Nephron progenitor cell (in vitro differentiated cells): ENCODE data around the gene DOK7.

Source experiments
- DNase-seq: peaks from one replicate; pipeline ENCODE4 v3.0.0; 2021
- H3K27ac Mint-ChIP-seq: 2 replicates; pipeline ENCODE4 v1.8.0; 2021; ENCODE audit warnings: mild to moderate bottlenecking, moderate library complexity, mixed read lengths
- H3K27me3 Mint-ChIP-seq: 2 replicates; pipeline ENCODE4 v1.8.0; 2021; ENCODE audit warnings: mild to moderate bottlenecking, low read depth, mixed read lengths; ENCODE audit not compliant: poor library complexity
- H3K36me3 Mint-ChIP-seq: 2 replicates; pipeline ENCODE4 v1.8.0; 2021; ENCODE audit warnings: low read depth, mixed read lengths
- H3K4me1 Mint-ChIP-seq: 2 replicates; pipeline ENCODE4 v1.8.0; 2021; ENCODE audit warnings: mixed read lengths
- H3K4me3 Mint-ChIP-seq: 2 replicates; pipeline ENCODE4 v1.8.0; 2021; ENCODE audit warnings: mild to moderate bottlenecking, moderate library complexity, mixed read lengths
- H3K9me3 Mint-ChIP-seq: 2 replicates; pipeline ENCODE4 v1.8.0; 2021; ENCODE audit warnings: mild to moderate bottlenecking, moderate library complexity, mixed read lengths
- CTCF ChIP-seq: fragments of 200-600 bp; sonication (generic); IDR thresholded peaks from 2 replicates; pipeline ENCODE4 v1.5.0; 2021; ENCODE audit warnings: antibody characterized with exemption

Gene DOK7

GRCh38 chr4:3530051-3530450, 66.9 kb downstream of the DOK7 start:
- H3K9me3 Mint-ChIP-seq, result peaks cover under 1% of the 10 kb centered on the region
- peaks cover 60% of the 10 kb centered on the region for H3K4me1 Mint-ChIP-seq
- peaks cover 17% of the 10 kb centered on the region for H3K27me3 Mint-ChIP-seq
- H3K36me3 Mint-ChIP-seq, result peaks cover 10% of the 10 kb centered on the region
- no peak overlapping the region for H3K27ac Mint-ChIP-seq
- peak overlapping the region; percentile 100 for H3K4me3 Mint-ChIP-seq
- TF ChIP-seq CTCF, result no peak
- DNase-seq, result no peak

DNA sequence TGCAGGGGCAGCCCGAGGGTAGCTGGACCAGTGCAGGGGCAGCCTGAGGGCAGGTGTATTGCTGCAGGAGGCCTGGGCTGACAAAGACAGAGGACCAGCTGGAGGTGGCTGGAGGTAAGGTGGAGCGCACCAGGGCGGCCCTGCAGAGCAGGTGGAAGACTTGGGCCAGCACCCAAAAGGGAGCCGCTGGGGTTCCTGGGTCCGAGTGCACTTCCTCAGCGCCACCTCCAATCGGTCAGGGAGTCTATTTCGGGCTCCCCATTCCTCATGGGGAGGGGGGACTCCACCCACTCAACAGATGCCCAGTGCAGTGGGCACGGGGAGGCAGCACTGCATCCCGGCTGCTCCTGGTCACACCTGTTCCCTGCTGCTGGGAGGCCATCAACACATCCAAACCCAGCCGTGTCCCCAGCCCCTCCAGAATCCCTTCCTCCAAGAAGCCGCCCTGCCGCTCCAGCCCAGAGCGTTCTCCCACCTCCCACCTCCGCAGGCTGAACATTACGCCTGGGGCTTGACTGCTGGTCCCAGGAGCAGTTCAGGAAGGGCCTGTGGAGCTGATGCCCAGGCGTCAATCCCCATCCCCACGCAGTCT, 67.7 kb downstream of the DOK7 start:
- no peak overlapping the region for H3K27ac Mint-ChIP-seq
- DNase-seq, result no peak
- H3K9me3 Mint-ChIP-seq, result peaks cover 7% of the 10 kb centered on the region
- peaks cover 16% of the 10 kb centered on the region for H3K36me3 Mint-ChIP-seq
- peak overlapping the region; percentile 100 for H3K4me3 Mint-ChIP-seq
- TF ChIP-seq CTCF, result no peak
- peaks cover 24% of the 10 kb centered on the region for H3K27me3 Mint-ChIP-seq
- H3K4me1 Mint-ChIP-seq, result peaks cover 59% of the 10 kb centered on the region

GRCh38 chr4:3531318-3531878, 68.3 kb downstream of the DOK7 start:
- TF ChIP-seq CTCF, result no peak
- H3K4me3 Mint-ChIP-seq, result peak overlapping the region; percentile 100
- H3K27ac Mint-ChIP-seq, result peak overlapping the region; percentile 9
- peaks cover 52% of the 10 kb centered on the region for H3K4me1 Mint-ChIP-seq
- DNase-seq, result no peak
- H3K9me3 Mint-ChIP-seq, result peaks cover 11% of the 10 kb centered on the region
- H3K36me3 Mint-ChIP-seq, result peaks cover 16% of the 10 kb centered on the region
- H3K27me3 Mint-ChIP-seq, result peaks cover 25% of the 10 kb centered on the region

GRCh38 chr4:3531879-3532750, 69.0 kb downstream of the DOK7 start, which contains the start of gene LRPAP1:
TSS of gene LRPAP1 (minus strand) at chr4:3532422. CDS start at chr4:3532412, 10 bp downstream.
- DNase-seq, result peak; percentile 98
- H3K9me3 Mint-ChIP-seq, result peaks cover 13% of the 10 kb centered on the region
- peak within 1 kb of the TSS; percentile 74 for H3K27ac Mint-ChIP-seq
- H3K27me3 Mint-ChIP-seq, result peaks cover 25% of the 10 kb centered on the region
- TF ChIP-seq CTCF, result no peak
- peaks cover 47% of the 10 kb centered on the region for H3K4me1 Mint-ChIP-seq
- peak within 1 kb of the TSS; percentile 100 for H3K4me3 Mint-ChIP-seq
- H3K36me3 Mint-ChIP-seq, result peaks cover 16% of the 10 kb centered on the region

- peaks cover 16% of the 10 kb centered on the region for H3K36me3 Mint-ChIP-seq
- TF ChIP-seq CTCF, result no peak
- peaks cover 45% of the 10 kb centered on the region for H3K4me1 Mint-ChIP-seq
- peaks cover 13% of the 10 kb centered on the region for H3K9me3 Mint-ChIP-seq
- peaks cover 25% of the 10 kb centered on the region for H3K27me3 Mint-ChIP-seq
- no peak overlapping the region for H3K27ac Mint-ChIP-seq
- no peak for DNase-seq
- peak overlapping the region; percentile 100 for H3K4me3 Mint-ChIP-seq
Observed at GRCh38 chr4:3532751-3533422, 69.8 kb downstream of the DOK7 start.
